ENCODE data around the gene FHAD1. TPM values are rescaled to one million over a fixed set of nuclear protein-coding genes. Genes with fewer than 3 reads are reported as not detected.

FHAD1 gene
- total and polyA plus RNA-seq, 10 of the 15 experiments (the other 5 are each of a cell fraction or from before 2014, with no cell fraction given): 0.09 to 1.0 (median 0.32) TPM; not detected in 2

DNA sequence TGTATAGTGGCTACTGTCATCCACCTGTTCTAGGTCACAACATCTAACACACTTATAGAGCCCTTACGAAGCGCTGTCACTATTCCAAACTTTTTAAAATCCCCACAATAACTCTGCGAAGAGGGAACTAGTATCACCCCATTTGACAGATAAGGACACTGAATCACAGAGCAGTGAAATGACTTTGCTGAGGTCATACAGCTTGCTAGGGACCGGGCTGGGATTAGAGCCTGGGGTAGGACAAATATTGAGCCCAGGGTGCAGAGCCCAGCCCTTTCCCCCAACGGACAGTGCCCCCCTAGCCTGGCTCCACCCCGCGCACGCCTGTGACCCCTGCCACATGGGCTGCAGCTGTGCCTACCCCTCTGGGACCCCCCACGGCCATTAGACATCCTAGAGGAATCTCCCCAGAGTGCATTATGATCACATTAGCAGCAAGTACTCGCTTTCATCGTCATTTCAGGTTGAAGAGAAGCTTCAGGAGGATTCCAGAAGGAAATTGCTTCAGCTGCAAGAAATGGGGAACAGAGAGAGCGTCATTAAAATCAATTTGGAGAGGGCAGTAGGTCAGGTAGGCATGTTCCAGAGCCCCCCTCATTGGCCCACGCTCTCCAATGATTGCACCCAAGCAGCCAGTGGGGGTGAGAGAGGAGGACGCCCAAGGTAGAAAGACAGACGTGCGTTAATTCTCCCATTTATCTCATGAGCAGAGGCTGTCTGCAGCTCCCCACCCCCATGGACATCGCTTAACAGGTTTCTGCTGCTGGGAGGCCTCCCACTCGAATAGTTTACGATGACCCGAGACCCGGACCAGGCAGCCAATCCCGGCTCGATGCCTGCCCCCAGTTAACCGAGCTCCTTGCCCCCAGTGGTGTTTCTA is 77.2 kb downstream of the FHAD1 start (continued):
- no peak for TF ChIP-seq MTA2 (IDR thresholded peaks at IDR 0.05; ENCODE audit: low read depth)
- TF ChIP-seq ZNF207 (IDR thresholded peaks at IDR 0.05; ENCODE audit: borderline replicate concordance): no peak
- no peak for TF ChIP-seq RAD21 (IDR thresholded peaks at IDR 0.05; ENCODE audit: insufficient read depth, low read depth, low read length)
- no peak for TF ChIP-seq NFIC (IDR thresholded peaks at IDR 0.05; ENCODE audit: low read depth, low read length)
- TF ChIP-seq SMC3 (IDR thresholded peaks at IDR 0.05; ENCODE audit: borderline replicate concordance, low read length): no peak
- TF ChIP-seq, protein P1, sequence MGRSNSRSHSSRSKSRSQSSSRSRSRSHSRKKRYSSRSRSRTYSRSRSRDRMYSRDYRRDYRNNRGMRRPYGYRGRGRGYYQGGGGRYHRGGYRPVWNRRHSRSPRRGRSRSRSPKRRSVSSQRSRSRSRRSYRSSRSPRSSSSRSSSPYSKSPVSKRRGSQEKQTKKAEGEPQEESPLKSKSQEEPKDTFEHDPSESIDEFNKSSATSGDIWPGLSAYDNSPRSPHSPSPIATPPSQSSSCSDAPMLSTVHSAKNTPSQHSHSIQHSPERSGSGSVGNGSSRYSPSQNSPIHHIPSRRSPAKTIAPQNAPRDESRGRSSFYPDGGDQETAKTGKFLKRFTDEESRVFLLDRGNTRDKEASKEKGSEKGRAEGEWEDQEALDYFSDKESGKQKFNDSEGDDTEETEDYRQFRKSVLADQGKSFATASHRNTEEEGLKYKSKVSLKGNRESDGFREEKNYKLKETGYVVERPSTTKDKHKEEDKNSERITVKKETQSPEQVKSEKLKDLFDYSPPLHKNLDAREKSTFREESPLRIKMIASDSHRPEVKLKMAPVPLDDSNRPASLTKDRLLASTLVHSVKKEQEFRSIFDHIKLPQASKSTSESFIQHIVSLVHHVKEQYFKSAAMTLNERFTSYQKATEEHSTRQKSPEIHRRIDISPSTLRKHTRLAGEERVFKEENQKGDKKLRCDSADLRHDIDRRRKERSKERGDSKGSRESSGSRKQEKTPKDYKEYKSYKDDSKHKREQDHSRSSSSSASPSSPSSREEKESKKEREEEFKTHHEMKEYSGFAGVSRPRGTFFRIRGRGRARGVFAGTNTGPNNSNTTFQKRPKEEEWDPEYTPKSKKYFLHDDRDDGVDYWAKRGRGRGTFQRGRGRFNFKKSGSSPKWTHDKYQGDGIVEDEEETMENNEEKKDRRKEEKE (IDR thresholded peaks at IDR 0.05): no peak
- no peak for TF ChIP-seq NRF1 (conservative IDR thresholded peaks at IDR 0.05; ENCODE audit: low read depth, low read length)

DNA sequence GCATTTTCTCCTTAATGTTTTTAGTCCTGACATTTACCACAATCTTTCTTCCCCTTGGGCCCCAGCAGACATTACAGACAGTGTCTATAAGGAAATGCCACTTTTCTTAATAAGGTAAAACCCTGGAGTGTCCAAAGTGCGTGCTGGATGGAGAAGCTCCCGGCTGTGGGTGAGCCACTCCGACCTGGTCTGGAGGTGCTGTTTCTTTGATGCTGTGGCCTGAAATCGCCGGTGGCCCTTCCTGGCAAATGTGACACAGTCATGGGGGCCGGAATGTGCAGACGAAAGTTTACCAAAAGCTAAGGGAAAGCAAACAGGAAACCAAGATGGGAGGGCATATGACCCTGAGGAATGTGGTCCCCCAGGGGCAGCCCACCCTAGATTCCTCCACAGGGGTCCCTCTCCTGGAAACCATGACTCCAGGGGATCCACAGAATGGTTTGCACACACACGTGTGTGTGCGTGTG is 77.9 kb downstream of the FHAD1 start:
- peaks cover 4% of the 10 kb centered on the region; the same call in 2 of the 3 replicates for H3K9me3 ChIP-seq (replicated peaks; ENCODE audit: control insufficient read depth, insufficient read depth, low read length)
- DNase-seq (ENCODE audit: low read depth, low spot score) (no peak), ATAC-seq (no peak), FAIRE-seq (no peak)
- TF ChIP-seq MYC (IDR thresholded peaks at IDR 0.05; ENCODE audit: insufficient read depth, insufficient read length, insufficient replicate concordance, low read length, severe bottlenecking) (no peak), PAX5 (IDR thresholded peaks at IDR 0.05; ENCODE audit: borderline replicate concordance, low read depth, low read length) (no peak), FOS (IDR thresholded peaks at IDR 0.05; ENCODE audit: borderline replicate concordance, extremely low read depth, insufficient read length) (no peak)
- TF ChIP-seq, protein P2, sequence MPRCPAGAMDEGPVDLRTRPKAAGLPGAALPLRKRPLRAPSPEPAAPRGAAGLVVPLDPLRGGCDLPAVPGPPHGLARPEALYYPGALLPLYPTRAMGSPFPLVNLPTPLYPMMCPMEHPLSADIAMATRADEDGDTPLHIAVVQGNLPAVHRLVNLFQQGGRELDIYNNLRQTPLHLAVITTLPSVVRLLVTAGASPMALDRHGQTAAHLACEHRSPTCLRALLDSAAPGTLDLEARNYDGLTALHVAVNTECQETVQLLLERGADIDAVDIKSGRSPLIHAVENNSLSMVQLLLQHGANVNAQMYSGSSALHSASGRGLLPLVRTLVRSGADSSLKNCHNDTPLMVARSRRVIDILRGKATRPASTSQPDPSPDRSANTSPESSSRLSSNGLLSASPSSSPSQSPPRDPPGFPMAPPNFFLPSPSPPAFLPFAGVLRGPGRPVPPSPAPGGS (IDR thresholded peaks at IDR 0.05; ENCODE audit: borderline replicate concordance, insufficient read depth, low read depth, low read length, poor library complexity, severe bottlenecking): no peak
- TF ChIP-seq, protein P3, sequence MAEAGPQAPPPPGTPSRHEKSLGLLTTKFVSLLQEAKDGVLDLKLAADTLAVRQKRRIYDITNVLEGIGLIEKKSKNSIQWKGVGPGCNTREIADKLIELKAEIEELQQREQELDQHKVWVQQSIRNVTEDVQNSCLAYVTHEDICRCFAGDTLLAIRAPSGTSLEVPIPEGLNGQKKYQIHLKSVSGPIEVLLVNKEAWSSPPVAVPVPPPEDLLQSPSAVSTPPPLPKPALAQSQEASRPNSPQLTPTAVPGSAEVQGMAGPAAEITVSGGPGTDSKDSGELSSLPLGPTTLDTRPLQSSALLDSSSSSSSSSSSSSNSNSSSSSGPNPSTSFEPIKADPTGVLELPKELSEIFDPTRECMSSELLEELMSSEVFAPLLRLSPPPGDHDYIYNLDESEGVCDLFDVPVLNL (IDR thresholded peaks at IDR 0.05; ENCODE audit: low read depth, low read length): no peak
- TF ChIP-seq, protein P4, sequence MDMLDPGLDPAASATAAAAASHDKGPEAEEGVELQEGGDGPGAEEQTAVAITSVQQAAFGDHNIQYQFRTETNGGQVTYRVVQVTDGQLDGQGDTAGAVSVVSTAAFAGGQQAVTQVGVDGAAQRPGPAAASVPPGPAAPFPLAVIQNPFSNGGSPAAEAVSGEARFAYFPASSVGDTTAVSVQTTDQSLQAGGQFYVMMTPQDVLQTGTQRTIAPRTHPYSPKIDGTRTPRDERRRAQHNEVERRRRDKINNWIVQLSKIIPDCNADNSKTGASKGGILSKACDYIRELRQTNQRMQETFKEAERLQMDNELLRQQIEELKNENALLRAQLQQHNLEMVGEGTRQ (IDR thresholded peaks at IDR 0.05; ENCODE audit: borderline replicate concordance, low read depth, low read length): no peak
- no peak overlapping the region for H3K9ac ChIP-seq (ENCODE audit: control insufficient read depth, insufficient read depth, low read length)
- no peaks in the 10 kb centered on the region for H3K36me3 ChIP-seq (ENCODE audit: control insufficient read depth in 2 of 2, insufficient read depth in 2 of 2, low read length in 1 of 2)
- no peaks in the 10 kb centered on the region for H3K4me1 ChIP-seq (ENCODE audit: control insufficient read depth, insufficient read depth, low read length)
- POLR2A ChIA-PET: interaction anchor here (0.9 kb wide), 1 partner anchor 107 kb away, joined by 4 read pairs; no protein-coding TSS in a partner anchor
- in situ Hi-C loops (cut with MboI) (loop anchor here (5.0 kb wide), 1 partner anchor 102 kb away; no protein-coding TSS in a partner anchor), intact Hi-C loops (cut with micrococcal nuclease; ENCODE audit: unreplicated experiment) (loop anchor here (5.0 kb wide), 1 partner anchor 92 kb away; no protein-coding TSS in a partner anchor)
- no peak overlapping the region for H2AFZ ChIP-seq (ENCODE audit: control insufficient read depth, low read depth, low read length)
- SMC1A ChIA-PET (ENCODE audit: uncharacterized antibody, unreplicated experiment): interaction anchor here (1.0 to 3.4 kb wide), 4 partner anchors 9 to 107 kb away, joined by 3 to 64 read pairs (median 11); no protein-coding TSS in a partner anchor
- 48% methylated on average over 9 of the region's 9 CpGs for WGBS (ENCODE audit: insufficient coverage, insufficient replicate concordance, low lambda C conversion rate, missing lambda C conversion rate)
- H4K20me1 ChIP-seq (ENCODE audit: control insufficient read depth, insufficient read depth): no peaks in the 10 kb centered on the region; the same call in 1 of the 2 replicates
- RAD21 ChIA-PET (ENCODE audit: unreplicated experiment): interaction anchor here (1.1 to 2.3 kb wide), 5 partner anchors 92 to 196 kb away, joined by 3 to 10 read pairs (median 4); no protein-coding TSS in a partner anchor
- no peak overlapping the region for H3K4me2 ChIP-seq (ENCODE audit: control insufficient read depth, insufficient read depth)
- no peak overlapping the region for H3K4me3 ChIP-seq
- no peaks in the 10 kb centered on the region for H3K79me2 ChIP-seq (ENCODE audit: control insufficient read depth, insufficient read depth, low read length)
- H3K27me3 ChIP-seq (replicated peaks in 1 of 2; ENCODE audit: control insufficient read depth in 2 of 2, insufficient read depth in 2 of 2, low read length in 1 of 2): peaks cover 0 to 2% of the 10 kb centered on the region in 2 experiments; a peak in 1 of 4 replicates
- BruUV-seq (replicated peaks): no TSS peak
- CTCF ChIA-PET: interaction anchor here (0.9 to 4.5 kb wide), 16 partner anchors 10 to 414 kb away, joined by 3 to 178 read pairs (median 5); partner anchors contain the start of gene EFHD2
- no peak overlapping the region for H3K27ac ChIP-seq (ENCODE audit: control insufficient read depth, insufficient read depth)
